Mammary epithelial cell (primary cell): Measurements from ENCODE around the gene PAPPA2.

Experiments
- CTCF ChIP-seq, 2 donors: IDR thresholded peaks in 1 of 2; conservative IDR thresholded peaks in 1 of 2; 2 replicates each; pipeline ENCODE4 v1.5.1; 2011 to 2012; ENCODE audit warnings: inconsistent platforms in 2 of 2, low read length in 2 of 2, mild to moderate bottlenecking in 2 of 2, control low read depth in 1 of 2, low read depth in 1 of 2; ENCODE audit not compliant: insufficient read depth in 1 of 2; ENCODE audit errors: extremely low read depth in 1 of 2
- EZH2 ChIP-seq: IDR thresholded peaks from 2 replicates; pipeline ENCODE4 v1.6.1; 2012; ENCODE audit warnings: low read length, inconsistent platforms, borderline replicate concordance

DNA sequence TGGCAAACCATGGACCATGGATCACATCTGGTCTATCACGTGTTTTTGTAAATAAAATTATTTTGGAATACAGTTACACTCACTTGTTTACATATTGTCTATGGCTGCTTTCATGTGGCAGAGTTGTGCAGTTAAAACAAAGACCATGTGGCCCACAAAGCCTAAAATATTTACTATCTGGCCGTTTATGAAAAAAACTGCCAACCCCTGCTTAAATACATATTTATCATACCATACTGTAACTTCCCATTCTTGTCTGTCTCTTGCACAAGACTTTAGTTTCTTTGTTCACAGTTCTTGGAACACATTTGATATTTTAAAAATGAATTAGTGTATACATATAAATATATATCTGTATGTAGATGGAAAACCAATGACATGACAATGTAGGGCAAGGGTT lies 141.5 kb downstream of the PAPPA2 start:
- TF ChIP-seq CTCF (conservative IDR thresholded peaks at IDR 0.05 in 1 of 2, IDR thresholded peaks at IDR 0.05 in 1 of 2; ENCODE audit: extremely low read depth in 1 of 2, insufficient read depth in 1 of 2, low read depth in 1 of 2, low read length in 2 of 2) (no peak), EZH2 (no peak)
